Activated T-cell treated with anti-CD3 and anti-CD28 coated beads for 48 hours (primary cell): ENCODE data around the gene COL5A1.
"Not testable (repeated sequence)": the region's sequence is repeated elsewhere in the genome, so short reads cannot be mapped to it uniquely, and the experiment has no call there.

Experiments used
- DNase-seq: peaks from one replicate; pipeline ENCODE4 v3.0.0-alpha.2; 2020; ENCODE audit warnings: low read depth

COL5A1 gene

GRCh38 chr9:134709512-134710270 lies 68.1 kb downstream of the COL5A1 start:
- DNase-seq: no peak

- no peak for DNase-seq
Observed at GRCh38 chr9:134710271-134710540, 68.6 kb downstream of the COL5A1 start.

- DNase-seq: no peak
Observed at GRCh38 chr9:134710901-134711300, 69.3 kb downstream of the COL5A1 start.

- DNase-seq: no peak
Observed at GRCh38 chr9:134712243-134712642, 70.6 kb downstream of the COL5A1 start.

GRCh38 chr9:134712926-134713325 lies 71.3 kb downstream of the COL5A1 start:
- DNase-seq: no peak

GRCh38 chr9:134715536-134715935 lies 73.9 kb downstream of the COL5A1 start:
- not testable (repeated sequence) for DNase-seq

- no peak for DNase-seq
Observed at GRCh38 chr9:134716067-134716466, 74.5 kb downstream of the COL5A1 start.

- no peak for DNase-seq
Observed at GRCh38 chr9:134717056-134717455, 75.5 kb downstream of the COL5A1 start.

- DNase-seq: no peak
Observed at GRCh38 chr9:134717924-134718645, 76.5 kb downstream of the COL5A1 start.

GRCh38 chr9:134719331-134719730 lies 77.7 kb downstream of the COL5A1 start:
- no peak for DNase-seq

GRCh38 chr9:134720136-134720753 lies 78.6 kb downstream of the COL5A1 start:
- no peak for DNase-seq

- DNase-seq: no peak
Observed at GRCh38 chr9:134720796-134721195, 79.2 kb downstream of the COL5A1 start.

- DNase-seq: no peak
Observed at GRCh38 chr9:134721344-134721743, 79.7 kb downstream of the COL5A1 start.

GRCh38 chr9:134722120-134722701 lies 80.6 kb downstream of the COL5A1 start:
- DNase-seq: no peak

GRCh38 chr9:134723037-134723436 lies 81.4 kb downstream of the COL5A1 start:
- no peak for DNase-seq

GRCh38 chr9:134723491-134724190 lies 82.0 kb downstream of the COL5A1 start:
- DNase-seq: no peak

GRCh38 chr9:134724202-134724911 lies 82.8 kb downstream of the COL5A1 start:
- DNase-seq: no peak

GRCh38 chr9:134724912-134725604 lies 83.5 kb downstream of the COL5A1 start:
- DNase-seq: no peak

- no peak for DNase-seq
Observed at GRCh38 chr9:134725605-134725940, 84.0 kb downstream of the COL5A1 start.

GRCh38 chr9:134726026-134726721 lies 84.6 kb downstream of the COL5A1 start:
- no peak for DNase-seq

- DNase-seq: no peak
Observed at GRCh38 chr9:134726722-134727034, 85.1 kb downstream of the COL5A1 start.
